Measurements from ENCODE around the gene KCNIP4. TPM values are rescaled to one million over a fixed set of nuclear protein-coding genes. Genes with fewer than 3 reads are reported as not detected.

KCNIP4 gene
- total RNA-seq, 6 experiments from 2014 or later, result not detected

DNA sequence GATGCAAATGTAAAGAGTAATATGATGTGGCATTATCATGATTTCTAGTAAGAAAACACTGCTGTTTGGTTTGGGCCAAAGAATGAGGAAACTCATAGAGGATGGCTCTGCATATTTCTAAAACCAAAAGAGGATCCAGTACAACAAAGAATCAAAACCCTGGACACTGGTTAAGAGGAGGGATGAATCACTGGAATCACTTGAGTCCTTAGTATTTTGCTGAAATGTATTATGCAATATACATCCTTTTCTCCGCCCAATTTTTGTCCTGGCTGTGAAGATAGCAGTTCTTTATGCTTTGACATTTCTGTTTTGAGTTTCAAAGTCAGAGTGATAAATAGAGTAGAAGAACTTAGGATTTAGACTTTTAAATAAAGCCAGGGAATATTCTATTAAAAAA is 902.4 kb downstream of the KCNIP4 start:
- ATAC-seq, result no peak
- Histone ChIP-seq H3K27ac (no peak overlapping the region), H3K36me3 (no peaks in the 10 kb centered on the region), H3K4me1 (no peaks in the 10 kb centered on the region), H3K4me3 (no peak overlapping the region), H3K27me3 (no peaks in the 10 kb centered on the region), H3K9me3 (no peaks in the 10 kb centered on the region)
- TF ChIP-seq, protein P1, sequence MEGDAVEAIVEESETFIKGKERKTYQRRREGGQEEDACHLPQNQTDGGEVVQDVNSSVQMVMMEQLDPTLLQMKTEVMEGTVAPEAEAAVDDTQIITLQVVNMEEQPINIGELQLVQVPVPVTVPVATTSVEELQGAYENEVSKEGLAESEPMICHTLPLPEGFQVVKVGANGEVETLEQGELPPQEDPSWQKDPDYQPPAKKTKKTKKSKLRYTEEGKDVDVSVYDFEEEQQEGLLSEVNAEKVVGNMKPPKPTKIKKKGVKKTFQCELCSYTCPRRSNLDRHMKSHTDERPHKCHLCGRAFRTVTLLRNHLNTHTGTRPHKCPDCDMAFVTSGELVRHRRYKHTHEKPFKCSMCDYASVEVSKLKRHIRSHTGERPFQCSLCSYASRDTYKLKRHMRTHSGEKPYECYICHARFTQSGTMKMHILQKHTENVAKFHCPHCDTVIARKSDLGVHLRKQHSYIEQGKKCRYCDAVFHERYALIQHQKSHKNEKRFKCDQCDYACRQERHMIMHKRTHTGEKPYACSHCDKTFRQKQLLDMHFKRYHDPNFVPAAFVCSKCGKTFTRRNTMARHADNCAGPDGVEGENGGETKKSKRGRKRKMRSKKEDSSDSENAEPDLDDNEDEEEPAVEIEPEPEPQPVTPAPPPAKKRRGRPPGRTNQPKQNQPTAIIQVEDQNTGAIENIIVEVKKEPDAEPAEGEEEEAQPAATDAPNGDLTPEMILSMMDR (IDR thresholded peaks at IDR 0.05), result no peak
- no peak for TF ChIP-seq POLR2A (IDR thresholded peaks at IDR 0.05)
- 67% methylated on average over 1 of the region's 1 CpG for WGBS (ENCODE audit: insufficient coverage, low coverage, low lambda C conversion rate, missing lambda C conversion rate)
- no peak for DNase-seq
- intact Hi-C loops (cut with DNase I), result no loop called here

DNA sequence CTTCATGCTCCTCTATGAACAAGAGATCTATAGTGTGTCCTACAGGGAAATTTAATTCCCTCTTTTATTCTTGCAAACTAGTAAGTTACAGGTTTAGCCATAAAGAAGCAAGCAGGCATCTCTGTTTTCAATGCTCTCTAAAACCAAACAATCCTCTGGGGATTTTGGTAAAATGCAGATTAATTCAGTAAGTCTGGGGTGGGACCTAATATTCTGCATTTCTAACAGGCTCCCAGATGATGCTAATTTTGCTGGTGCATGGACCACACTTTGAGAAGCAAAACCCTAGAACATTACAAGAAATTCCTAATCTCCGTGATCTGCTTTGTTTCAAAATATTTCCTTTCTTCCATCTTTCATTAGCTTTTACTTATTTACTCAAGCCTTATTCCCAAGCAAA is 903.5 kb downstream of the KCNIP4 start:
- no peaks in the 10 kb centered on the region for H3K27me3 ChIP-seq
- TF ChIP-seq POLR2A (IDR thresholded peaks at IDR 0.05), result no peak
- TF ChIP-seq, protein P1 (IDR thresholded peaks at IDR 0.05), result no peak

DNA sequence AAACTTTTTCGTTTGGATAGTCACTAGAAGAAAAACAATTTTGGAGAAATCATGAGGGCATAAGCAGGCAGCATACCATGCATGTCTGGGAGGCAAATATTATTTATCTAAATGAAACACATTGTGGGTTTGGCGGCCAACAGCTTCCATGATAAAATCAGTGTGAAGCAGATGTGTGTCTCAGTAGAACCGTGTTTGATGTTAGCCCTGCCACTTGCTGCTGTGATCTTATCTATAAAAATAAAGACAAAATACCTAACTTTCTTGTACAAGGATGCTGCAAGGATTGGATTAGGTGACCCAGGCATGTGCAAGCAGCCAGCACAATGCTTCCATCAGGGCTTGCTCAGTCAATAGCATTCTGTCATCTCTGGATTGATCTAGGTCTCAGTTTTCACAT is 906.9 kb downstream of the KCNIP4 start:
- no peak overlapping the region for H3K27ac ChIP-seq
- no peaks in the 10 kb centered on the region for H3K4me1 ChIP-seq
- no peaks in the 10 kb centered on the region for H3K27me3 ChIP-seq
- H3K4me3 ChIP-seq, result no peak overlapping the region
- intact Hi-C loops (cut with DNase I), result no loop called here
- TF ChIP-seq POLR2A (IDR thresholded peaks at IDR 0.05), result no peak
- TF ChIP-seq, protein P1 (IDR thresholded peaks at IDR 0.05), result no peak
- H3K9me3 ChIP-seq, result no peaks in the 10 kb centered on the region
- no peaks in the 10 kb centered on the region for H3K36me3 ChIP-seq
- ATAC-seq (no peak), DNase-seq (no peak)
- WGBS (ENCODE audit: insufficient coverage, low coverage, low lambda C conversion rate, missing lambda C conversion rate), result 12% methylated on average over 3 of the region's 3 CpGs

More for the DNA sequence above, 903.5 kb downstream of the KCNIP4 start:
- DNase-seq, result no peak
- ATAC-seq, result no peak
- Histone ChIP-seq H3K9me3 (no peaks in the 10 kb centered on the region), H3K36me3 (no peaks in the 10 kb centered on the region), H3K27ac (no peak overlapping the region), H3K4me1 (no peaks in the 10 kb centered on the region), H3K4me3 (no peak overlapping the region)
- WGBS (ENCODE audit: insufficient coverage, low coverage, low lambda C conversion rate, missing lambda C conversion rate), result 88% methylated on average over 1 of the region's 1 CpG
- intact Hi-C loops (cut with DNase I), result no loop called here

DNA sequence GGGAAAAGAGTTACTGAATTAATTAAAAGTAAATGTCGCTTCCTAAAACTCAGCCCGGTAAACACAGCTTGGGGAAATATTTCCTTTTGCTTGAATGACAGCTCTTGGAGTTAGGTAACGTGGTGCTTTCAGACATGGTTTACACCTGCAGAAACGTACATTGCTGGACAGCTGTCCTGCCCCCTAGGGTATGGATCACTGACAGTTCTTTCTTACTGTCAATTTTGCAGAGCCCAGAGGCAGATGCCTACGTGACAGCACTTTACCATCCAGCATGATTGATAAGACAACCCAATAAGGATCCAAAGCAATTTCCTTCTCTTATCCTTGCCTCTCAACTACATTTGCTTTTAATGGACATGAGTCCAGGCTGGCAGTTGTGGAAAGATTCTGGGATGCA is 913.8 kb downstream of the KCNIP4 start:
- TF ChIP-seq, protein P1 (IDR thresholded peaks at IDR 0.05), result no peak
- TF ChIP-seq POLR2A (IDR thresholded peaks at IDR 0.05), result no peak
- intact Hi-C loops (cut with DNase I), result no loop called here
- Histone ChIP-seq H3K9me3 (no peaks in the 10 kb centered on the region), H3K36me3 (no peaks in the 10 kb centered on the region), H3K4me3 (no peak overlapping the region), H3K27ac (no peak overlapping the region), H3K27me3 (no peaks in the 10 kb centered on the region), H3K4me1 (no peaks in the 10 kb centered on the region)
- ATAC-seq, result no peak
- no peak for DNase-seq
- 57% methylated on average over 3 of the region's 5 CpGs for WGBS (ENCODE audit: insufficient coverage, low coverage, low lambda C conversion rate, missing lambda C conversion rate)

DNA sequence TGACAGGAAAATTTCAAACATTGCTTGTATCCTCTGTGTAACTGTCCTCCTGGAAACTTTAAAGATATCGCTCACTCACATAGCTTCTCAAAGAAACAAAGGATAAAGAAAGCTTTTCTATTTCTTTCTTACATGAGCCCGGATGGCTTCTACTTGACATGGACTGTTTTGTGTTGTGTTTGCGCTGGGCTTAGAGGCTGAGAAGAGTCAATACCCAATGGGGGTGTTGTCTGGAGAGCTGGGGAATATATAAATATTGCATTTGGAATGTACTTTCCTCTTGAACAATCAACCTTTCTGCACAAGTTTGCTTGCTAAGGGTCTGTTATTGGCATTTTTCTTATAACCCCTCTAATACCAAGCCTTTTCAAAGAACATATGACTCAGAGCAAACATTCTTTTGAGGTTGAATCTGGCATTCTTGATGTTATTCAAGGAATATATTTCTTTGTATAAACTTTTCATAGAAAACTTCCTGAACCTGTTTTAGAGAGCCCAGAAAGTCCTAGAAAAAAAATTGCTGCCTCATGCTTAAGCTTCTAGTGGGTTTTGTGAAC is 916.4 kb downstream of the KCNIP4 start:
- intact Hi-C loops (cut with DNase I), result no loop called here
- H3K9me3 ChIP-seq, result no peaks in the 10 kb centered on the region
- H3K27me3 ChIP-seq, result no peaks in the 10 kb centered on the region
- no peaks in the 10 kb centered on the region for H3K36me3 ChIP-seq
- TF ChIP-seq POLR2A (IDR thresholded peaks at IDR 0.05), result no peak
- TF ChIP-seq, protein P1 (IDR thresholded peaks at IDR 0.05), result no peak
- H3K4me1 ChIP-seq, result no peaks in the 10 kb centered on the region
- no peak for ATAC-seq
- H3K4me3 ChIP-seq, result no peak overlapping the region
- DNase-seq, result no peak
- 80% methylated on average over 1 of the region's 3 CpGs for WGBS (ENCODE audit: insufficient coverage, low coverage, low lambda C conversion rate, missing lambda C conversion rate)
- no peak overlapping the region for H3K27ac ChIP-seq
